GM23338 (cell line): ENCODE data around the gene EGFL7.

ENCODE experiments used
- EZH2 ChIP-seq: fragments of 200-600 bp; sonication (generic); IDR thresholded peaks from one replicate; pipeline ENCODE4 v1.8.0; 2017; ENCODE audit warnings: antibody characterized with exemption, mild to moderate bottlenecking, low read depth; ENCODE audit not compliant: unreplicated experiment
- EZH2phosphoT487 ChIP-seq: fragments of 200-600 bp; sonication (generic); IDR thresholded peaks from one replicate; pipeline ENCODE4 v1.8.1; 2018; ENCODE audit warnings: antibody characterized with exemption; ENCODE audit not compliant: unreplicated experiment
- POLR2AphosphoS5 ChIP-seq: IDR thresholded peaks from 2 replicates; pipeline ENCODE4 v1.6.1; 2016; ENCODE audit warnings: antibody characterized with exemption, low read depth
- REST ChIP-seq: IDR thresholded peaks from one replicate; pipeline ENCODE4 v1.6.1; 2018; ENCODE audit warnings: antibody characterized with exemption; ENCODE audit not compliant: unreplicated experiment
- TF ChIP-seq, protein P1 (sequence below), 2 experiments: fragments of 200-600 bp in 1 of 2; sonication (generic) in 1 of 2; conservative IDR thresholded peaks; 2 replicates each; pipeline versions ENCODE4 v1.5.1 to v1.6.1; 2016 to 2017; ENCODE audit warnings: antibody characterized with exemption in 2 of 2, low read depth in 2 of 2, mild to moderate bottlenecking in 2 of 2, moderate library complexity in 1 of 2

- no peak for TF ChIP-seq POLR2AphosphoS5
- TF ChIP-seq, protein P1, sequence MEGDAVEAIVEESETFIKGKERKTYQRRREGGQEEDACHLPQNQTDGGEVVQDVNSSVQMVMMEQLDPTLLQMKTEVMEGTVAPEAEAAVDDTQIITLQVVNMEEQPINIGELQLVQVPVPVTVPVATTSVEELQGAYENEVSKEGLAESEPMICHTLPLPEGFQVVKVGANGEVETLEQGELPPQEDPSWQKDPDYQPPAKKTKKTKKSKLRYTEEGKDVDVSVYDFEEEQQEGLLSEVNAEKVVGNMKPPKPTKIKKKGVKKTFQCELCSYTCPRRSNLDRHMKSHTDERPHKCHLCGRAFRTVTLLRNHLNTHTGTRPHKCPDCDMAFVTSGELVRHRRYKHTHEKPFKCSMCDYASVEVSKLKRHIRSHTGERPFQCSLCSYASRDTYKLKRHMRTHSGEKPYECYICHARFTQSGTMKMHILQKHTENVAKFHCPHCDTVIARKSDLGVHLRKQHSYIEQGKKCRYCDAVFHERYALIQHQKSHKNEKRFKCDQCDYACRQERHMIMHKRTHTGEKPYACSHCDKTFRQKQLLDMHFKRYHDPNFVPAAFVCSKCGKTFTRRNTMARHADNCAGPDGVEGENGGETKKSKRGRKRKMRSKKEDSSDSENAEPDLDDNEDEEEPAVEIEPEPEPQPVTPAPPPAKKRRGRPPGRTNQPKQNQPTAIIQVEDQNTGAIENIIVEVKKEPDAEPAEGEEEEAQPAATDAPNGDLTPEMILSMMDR (conservative IDR thresholded peaks at IDR 0.05; ENCODE audit: low read depth in 2 of 2), result no peak
- no peak for TF ChIP-seq REST
- TF ChIP-seq EZH2, result no peak
- no peak for TF ChIP-seq EZH2phosphoT487
Measured at GRCh38 chr9:136613824-136614371, 48.8 kb upstream of the EGFL7 start.
